Keratinocyte (primary cell): ENCODE results near the gene OR7E24.

ENCODE experiments used
- EZH2 ChIP-seq: IDR thresholded peaks from one replicate; pipeline ENCODE4 v1.6.1; 2012; ENCODE audit warnings: inconsistent platforms, mild to moderate bottlenecking, low read length, moderate library complexity
- TF ChIP-seq, protein P1 (sequence below), 3 experiments: IDR thresholded peaks in 1 of 3; conservative IDR thresholded peaks in 1 of 3; optimal IDR thresholded peaks in 1 of 3; 2 replicates in 2 of 3; 3 replicates in 1 of 3; pipeline versions ENCODE3 to v1.5.1; 2011; ENCODE audit warnings: low read length in 3 of 3, mild to moderate bottlenecking in 3 of 3, moderate library complexity in 2 of 3, control low read depth in 1 of 3, inconsistent platforms in 1 of 3; ENCODE audit not compliant: insufficient read depth in 2 of 3; ENCODE audit errors: extremely low read depth in 1 of 3

DNA sequence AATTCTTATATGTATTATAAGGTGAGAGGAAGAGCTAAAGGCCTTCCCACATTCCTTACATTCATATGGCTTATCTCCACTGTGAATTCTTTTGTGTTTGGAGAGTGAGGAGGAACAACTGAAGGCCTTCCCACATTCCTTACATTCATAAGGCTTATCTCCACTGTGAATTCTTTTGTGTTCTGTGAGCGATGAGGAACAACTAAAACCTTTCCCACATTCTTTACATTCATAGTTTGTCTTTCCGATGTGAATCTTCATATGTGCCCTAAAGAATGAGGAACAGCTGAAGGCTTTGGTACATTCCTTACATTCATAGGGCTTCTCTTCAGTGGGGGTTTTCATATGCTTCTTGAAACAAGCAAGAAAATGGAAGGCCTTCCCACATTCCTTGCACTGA is 45.6 kb downstream of the OR7E24 start:
- TF ChIP-seq, protein P1, sequence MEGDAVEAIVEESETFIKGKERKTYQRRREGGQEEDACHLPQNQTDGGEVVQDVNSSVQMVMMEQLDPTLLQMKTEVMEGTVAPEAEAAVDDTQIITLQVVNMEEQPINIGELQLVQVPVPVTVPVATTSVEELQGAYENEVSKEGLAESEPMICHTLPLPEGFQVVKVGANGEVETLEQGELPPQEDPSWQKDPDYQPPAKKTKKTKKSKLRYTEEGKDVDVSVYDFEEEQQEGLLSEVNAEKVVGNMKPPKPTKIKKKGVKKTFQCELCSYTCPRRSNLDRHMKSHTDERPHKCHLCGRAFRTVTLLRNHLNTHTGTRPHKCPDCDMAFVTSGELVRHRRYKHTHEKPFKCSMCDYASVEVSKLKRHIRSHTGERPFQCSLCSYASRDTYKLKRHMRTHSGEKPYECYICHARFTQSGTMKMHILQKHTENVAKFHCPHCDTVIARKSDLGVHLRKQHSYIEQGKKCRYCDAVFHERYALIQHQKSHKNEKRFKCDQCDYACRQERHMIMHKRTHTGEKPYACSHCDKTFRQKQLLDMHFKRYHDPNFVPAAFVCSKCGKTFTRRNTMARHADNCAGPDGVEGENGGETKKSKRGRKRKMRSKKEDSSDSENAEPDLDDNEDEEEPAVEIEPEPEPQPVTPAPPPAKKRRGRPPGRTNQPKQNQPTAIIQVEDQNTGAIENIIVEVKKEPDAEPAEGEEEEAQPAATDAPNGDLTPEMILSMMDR (optimal IDR thresholded peaks at IDR 0.05 in 1 of 3, IDR thresholded peaks at IDR 0.05 in 1 of 3, conservative IDR thresholded peaks at IDR 0.05 in 1 of 3; ENCODE audit: extremely low read depth in 1 of 3, insufficient read depth in 2 of 3, low read length in 3 of 3): no peak
- TF ChIP-seq EZH2: no peak
